B cell (primary cell): ENCODE results near the gene CXorf65.

Source experiments
- EZH2 ChIP-seq: IDR thresholded peaks from 2 replicates; pipeline ENCODE4 v1.6.1; 2012; ENCODE audit warnings: borderline replicate concordance, low read depth, mild to moderate bottlenecking, moderate library complexity, low read length; ENCODE audit not compliant: insufficient read depth, poor library complexity, severe bottlenecking
- TF ChIP-seq, protein P1 (sequence below): fragments of 200-600 bp; IDR thresholded peaks from one replicate; pipeline ENCODE4 v1.8.0; 2022; ENCODE audit warnings: antibody characterized with exemption, mild to moderate bottlenecking

DNA sequence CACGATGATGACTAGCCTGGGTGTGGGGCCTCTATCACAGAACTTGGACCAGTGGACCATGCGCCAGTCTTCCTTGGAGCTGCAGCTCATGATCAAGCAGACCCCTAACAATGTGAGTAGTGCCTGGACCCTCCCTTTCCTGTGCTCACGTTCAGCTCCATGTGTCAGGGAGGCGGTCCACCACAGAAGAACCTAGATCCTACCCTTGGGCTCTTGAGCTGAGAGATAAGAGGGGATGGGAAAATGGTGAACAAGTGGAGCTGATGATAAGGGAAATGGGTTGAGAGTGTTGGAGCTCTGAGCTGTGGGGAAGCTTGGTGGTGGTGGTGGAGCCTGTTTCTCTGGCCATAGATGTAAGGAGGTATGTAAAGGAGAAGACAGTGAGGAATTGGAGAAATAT, 25.0 kb upstream of the CXorf65 start:
- no peak for TF ChIP-seq EZH2
- TF ChIP-seq, protein P1, sequence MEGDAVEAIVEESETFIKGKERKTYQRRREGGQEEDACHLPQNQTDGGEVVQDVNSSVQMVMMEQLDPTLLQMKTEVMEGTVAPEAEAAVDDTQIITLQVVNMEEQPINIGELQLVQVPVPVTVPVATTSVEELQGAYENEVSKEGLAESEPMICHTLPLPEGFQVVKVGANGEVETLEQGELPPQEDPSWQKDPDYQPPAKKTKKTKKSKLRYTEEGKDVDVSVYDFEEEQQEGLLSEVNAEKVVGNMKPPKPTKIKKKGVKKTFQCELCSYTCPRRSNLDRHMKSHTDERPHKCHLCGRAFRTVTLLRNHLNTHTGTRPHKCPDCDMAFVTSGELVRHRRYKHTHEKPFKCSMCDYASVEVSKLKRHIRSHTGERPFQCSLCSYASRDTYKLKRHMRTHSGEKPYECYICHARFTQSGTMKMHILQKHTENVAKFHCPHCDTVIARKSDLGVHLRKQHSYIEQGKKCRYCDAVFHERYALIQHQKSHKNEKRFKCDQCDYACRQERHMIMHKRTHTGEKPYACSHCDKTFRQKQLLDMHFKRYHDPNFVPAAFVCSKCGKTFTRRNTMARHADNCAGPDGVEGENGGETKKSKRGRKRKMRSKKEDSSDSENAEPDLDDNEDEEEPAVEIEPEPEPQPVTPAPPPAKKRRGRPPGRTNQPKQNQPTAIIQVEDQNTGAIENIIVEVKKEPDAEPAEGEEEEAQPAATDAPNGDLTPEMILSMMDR = no peak
